CD4-positive, alpha-beta T cell treated with Interleukin-15 for 4 hours (primary cell): ENCODE measurements around the gene TIMM21.

Experiments used
- DNase-seq: peaks from one replicate; pipeline ENCODE4 v3.0.0-alpha.2; 2020; ENCODE audit warnings: low spot score

The TIMM21 gene

GRCh38 chr18:74191577-74191976 is 43.3 kb downstream of the TIMM21 start:
- no peak for DNase-seq

GRCh38 chr18:74194691-74195090 is 46.4 kb downstream of the TIMM21 start:
- no peak for DNase-seq

GRCh38 chr18:74196220-74197119 is 48.1 kb downstream of the TIMM21 start:
- DNase-seq: peak; percentile 68

- no peak for DNase-seq
Observed at GRCh38 chr18:74197705-74198341, 49.5 kb downstream of the TIMM21 start.

- no peak for DNase-seq
Observed at GRCh38 chr18:74198453-74198852, 50.1 kb downstream of the TIMM21 start.

GRCh38 chr18:74200780-74201179 is 52.5 kb downstream of the TIMM21 start:
- DNase-seq: no peak

- no peak for DNase-seq
Observed at GRCh38 chr18:74203811-74204210, 55.5 kb downstream of the TIMM21 start.

- no peak for DNase-seq
Observed at GRCh38 chr18:74204526-74205152, 56.3 kb downstream of the TIMM21 start.
